Lower leg skin (tissue), 3 donors: ENCODE results near the gene VPS41.

ENCODE experiments used
- POLR2A ChIP-seq, 2 donors: fragments of 450-650 bp; IDR thresholded peaks; one replicate each; pipeline ENCODE4 v1.6.1; 2016 to 2017; ENCODE audit warnings: antibody characterized with exemption in 2 of 2, mild to moderate bottlenecking in 1 of 2, moderate library complexity in 1 of 2
- TF ChIP-seq, protein P1 (sequence below), 3 donors: fragments of 450-650 bp; IDR thresholded peaks; one replicate each; pipeline ENCODE4 v1.5.1; 2016; ENCODE audit warnings: antibody characterized with exemption in 3 of 3, mild to moderate bottlenecking in 3 of 3, moderate library complexity in 2 of 3

DNA sequence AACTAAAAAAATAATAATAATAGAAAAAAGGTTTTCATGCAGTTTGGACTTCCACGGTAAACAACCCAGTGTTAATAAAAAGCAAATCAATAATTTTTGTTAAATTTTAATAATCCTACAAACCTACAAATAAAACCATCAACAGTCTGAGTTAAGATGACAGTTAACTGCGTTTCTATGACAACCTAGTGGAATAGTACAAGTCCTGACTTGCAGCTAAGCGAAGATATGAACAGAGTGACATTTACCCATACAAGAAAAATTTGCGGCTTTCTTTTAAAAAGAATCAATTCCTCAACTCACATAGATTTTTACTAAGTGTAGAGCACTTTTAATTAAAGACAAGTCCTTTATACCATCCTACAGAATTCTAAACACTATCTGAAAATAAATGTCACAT lies 35.6 kb downstream of the VPS41 start:
- TF ChIP-seq, protein P1, sequence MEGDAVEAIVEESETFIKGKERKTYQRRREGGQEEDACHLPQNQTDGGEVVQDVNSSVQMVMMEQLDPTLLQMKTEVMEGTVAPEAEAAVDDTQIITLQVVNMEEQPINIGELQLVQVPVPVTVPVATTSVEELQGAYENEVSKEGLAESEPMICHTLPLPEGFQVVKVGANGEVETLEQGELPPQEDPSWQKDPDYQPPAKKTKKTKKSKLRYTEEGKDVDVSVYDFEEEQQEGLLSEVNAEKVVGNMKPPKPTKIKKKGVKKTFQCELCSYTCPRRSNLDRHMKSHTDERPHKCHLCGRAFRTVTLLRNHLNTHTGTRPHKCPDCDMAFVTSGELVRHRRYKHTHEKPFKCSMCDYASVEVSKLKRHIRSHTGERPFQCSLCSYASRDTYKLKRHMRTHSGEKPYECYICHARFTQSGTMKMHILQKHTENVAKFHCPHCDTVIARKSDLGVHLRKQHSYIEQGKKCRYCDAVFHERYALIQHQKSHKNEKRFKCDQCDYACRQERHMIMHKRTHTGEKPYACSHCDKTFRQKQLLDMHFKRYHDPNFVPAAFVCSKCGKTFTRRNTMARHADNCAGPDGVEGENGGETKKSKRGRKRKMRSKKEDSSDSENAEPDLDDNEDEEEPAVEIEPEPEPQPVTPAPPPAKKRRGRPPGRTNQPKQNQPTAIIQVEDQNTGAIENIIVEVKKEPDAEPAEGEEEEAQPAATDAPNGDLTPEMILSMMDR (IDR thresholded peaks at IDR 0.05): no peak
- TF ChIP-seq POLR2A (IDR thresholded peaks at IDR 0.05): no peak
